ENCODE measurements around the gene UBL3.
A peak's percentile ranks its signal among the peaks of the same experiment; 100 is the strongest.

Gene UBL3, protein sequence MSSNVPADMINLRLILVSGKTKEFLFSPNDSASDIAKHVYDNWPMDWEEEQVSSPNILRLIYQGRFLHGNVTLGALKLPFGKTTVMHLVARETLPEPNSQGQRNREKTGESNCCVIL

DNA sequence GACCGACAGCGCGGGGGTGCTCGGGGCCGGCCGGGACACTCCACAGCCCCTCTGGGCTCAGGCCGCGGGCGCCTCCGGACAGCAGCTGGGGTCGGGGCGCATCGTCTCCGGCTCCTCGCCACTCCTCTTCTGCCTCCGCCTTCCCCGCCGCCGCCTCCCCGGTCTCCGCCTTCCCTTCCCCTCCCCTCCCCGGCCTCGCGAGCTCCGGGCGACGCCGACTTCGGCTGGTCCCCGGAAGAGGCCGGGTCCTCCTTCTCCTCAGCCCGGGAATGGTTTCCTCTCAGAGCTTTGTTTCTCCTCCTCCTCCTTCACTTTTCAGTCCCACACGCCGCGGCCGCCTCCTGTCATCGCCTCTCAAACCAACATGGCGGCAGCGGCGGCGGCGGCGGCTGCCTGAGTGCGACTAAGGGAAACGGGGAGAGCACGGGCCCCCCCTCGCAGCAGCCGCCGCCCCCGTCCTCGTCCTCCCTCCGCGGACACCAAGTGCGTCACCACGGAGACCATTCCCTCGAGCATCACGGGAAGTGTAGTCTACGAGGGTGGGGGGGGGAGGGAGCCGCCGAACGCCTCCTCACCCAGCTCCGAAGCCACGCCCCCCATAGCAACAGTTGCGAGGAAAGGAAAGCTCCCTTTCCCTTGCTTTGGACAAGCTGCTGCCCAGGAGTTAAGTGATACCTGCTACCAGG is at the start of gene UBL3:
Gene UBL3 (minus strand): TSS at position 405 of the 686 bp plus-strand sequence. CDS start 1,079 bp downstream, outside the sequence.
- peak within 1 kb of the TSS; percentile 79 for H3K4me3 ChIP-seq (replicated peaks; ENCODE audit: low read depth, low read length)
- TF ChIP-seq, protein P1, sequence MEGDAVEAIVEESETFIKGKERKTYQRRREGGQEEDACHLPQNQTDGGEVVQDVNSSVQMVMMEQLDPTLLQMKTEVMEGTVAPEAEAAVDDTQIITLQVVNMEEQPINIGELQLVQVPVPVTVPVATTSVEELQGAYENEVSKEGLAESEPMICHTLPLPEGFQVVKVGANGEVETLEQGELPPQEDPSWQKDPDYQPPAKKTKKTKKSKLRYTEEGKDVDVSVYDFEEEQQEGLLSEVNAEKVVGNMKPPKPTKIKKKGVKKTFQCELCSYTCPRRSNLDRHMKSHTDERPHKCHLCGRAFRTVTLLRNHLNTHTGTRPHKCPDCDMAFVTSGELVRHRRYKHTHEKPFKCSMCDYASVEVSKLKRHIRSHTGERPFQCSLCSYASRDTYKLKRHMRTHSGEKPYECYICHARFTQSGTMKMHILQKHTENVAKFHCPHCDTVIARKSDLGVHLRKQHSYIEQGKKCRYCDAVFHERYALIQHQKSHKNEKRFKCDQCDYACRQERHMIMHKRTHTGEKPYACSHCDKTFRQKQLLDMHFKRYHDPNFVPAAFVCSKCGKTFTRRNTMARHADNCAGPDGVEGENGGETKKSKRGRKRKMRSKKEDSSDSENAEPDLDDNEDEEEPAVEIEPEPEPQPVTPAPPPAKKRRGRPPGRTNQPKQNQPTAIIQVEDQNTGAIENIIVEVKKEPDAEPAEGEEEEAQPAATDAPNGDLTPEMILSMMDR (IDR thresholded peaks at IDR 0.05; ENCODE audit: low read depth, low read length, missing control alignments), result no peak
- peak; percentile 85 for DNase-seq (ENCODE audit: extremely low read depth, low read depth)

DNA sequence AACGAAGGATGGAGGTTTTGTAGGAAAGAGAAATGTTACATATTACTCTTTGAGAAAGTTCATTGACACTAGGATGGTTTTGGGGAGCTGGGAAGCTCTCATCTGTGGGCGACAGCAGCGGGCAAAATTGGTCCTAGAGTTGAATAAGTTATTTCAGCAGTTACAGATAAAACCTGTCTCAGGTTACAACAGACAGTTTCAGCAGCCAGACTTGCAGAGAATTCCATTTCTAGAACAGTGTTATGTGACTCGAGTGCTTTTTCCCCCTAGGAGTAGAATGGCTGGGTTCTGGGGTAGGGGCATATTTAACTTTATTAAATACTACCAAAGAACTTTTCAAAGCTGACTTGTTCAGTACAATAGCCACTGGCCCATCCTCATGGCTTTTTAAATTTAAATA is 46.7 kb upstream of the UBL3 start:
- H3K4me3 ChIP-seq (replicated peaks; ENCODE audit: low read depth, low read length), result no peak overlapping the region
- DNase-seq (ENCODE audit: extremely low read depth, low read depth), result no peak
- TF ChIP-seq, protein P1 (IDR thresholded peaks at IDR 0.05; ENCODE audit: low read depth, low read length, missing control alignments), result no peak

DNA sequence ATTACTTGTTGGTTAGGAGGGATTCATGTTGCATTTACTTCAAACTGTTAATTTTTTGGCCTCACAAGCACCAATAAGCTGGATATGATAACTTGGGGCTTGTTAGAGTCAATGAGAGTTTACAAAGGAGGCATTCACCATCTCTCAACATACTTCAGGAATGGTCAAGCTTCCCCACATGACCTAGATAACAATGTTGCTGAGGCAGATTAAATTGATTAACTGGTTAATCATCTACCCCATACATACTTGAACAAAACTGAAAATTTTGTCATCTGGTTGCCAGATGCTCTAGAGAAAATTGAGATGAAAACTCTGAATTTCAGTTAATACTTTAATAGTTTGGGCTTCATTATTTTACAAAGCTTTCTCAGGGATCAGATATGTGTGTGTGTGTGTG is 43.0 kb upstream of the UBL3 start:
- H3K4me3 ChIP-seq (replicated peaks; ENCODE audit: low read depth, low read length), result no peak overlapping the region
- TF ChIP-seq, protein P1 (IDR thresholded peaks at IDR 0.05; ENCODE audit: low read depth, low read length, missing control alignments), result no peak
- no peak for DNase-seq (ENCODE audit: extremely low read depth, low read depth)

GRCh38 chr13:29892151-29892550 is 41.7 kb upstream of the UBL3 start:
- no peak overlapping the region for H3K4me3 ChIP-seq (replicated peaks; ENCODE audit: low read depth, low read length)
- DNase-seq (ENCODE audit: extremely low read depth, low read depth), result no peak
- TF ChIP-seq, protein P1 (IDR thresholded peaks at IDR 0.05; ENCODE audit: low read depth, low read length, missing control alignments), result no peak

GRCh38 chr13:29889111-29889510 is 38.7 kb upstream of the UBL3 start:
- no peak overlapping the region for H3K4me3 ChIP-seq (replicated peaks; ENCODE audit: low read depth, low read length)
- DNase-seq (ENCODE audit: extremely low read depth, low read depth), result no peak
- TF ChIP-seq, protein P1 (IDR thresholded peaks at IDR 0.05; ENCODE audit: low read depth, low read length, missing control alignments), result no peak

GRCh38 chr13:29888306-29888705 is 37.9 kb upstream of the UBL3 start:
- no peak for DNase-seq (ENCODE audit: extremely low read depth, low read depth)
- no peak overlapping the region for H3K4me3 ChIP-seq (replicated peaks; ENCODE audit: low read depth, low read length)
- TF ChIP-seq, protein P1 (IDR thresholded peaks at IDR 0.05; ENCODE audit: low read depth, low read length, missing control alignments), result no peak
